Measurements from ENCODE around the gene CLDND1.

The CLDND1 gene

GRCh38 chr3:98552232-98553020 is 29.7 kb upstream of the CLDND1 start:
- no peak for DNase-seq (ENCODE audit: low read depth, low spot score)
- H3K27ac ChIP-seq: no peak overlapping the region

DNA sequence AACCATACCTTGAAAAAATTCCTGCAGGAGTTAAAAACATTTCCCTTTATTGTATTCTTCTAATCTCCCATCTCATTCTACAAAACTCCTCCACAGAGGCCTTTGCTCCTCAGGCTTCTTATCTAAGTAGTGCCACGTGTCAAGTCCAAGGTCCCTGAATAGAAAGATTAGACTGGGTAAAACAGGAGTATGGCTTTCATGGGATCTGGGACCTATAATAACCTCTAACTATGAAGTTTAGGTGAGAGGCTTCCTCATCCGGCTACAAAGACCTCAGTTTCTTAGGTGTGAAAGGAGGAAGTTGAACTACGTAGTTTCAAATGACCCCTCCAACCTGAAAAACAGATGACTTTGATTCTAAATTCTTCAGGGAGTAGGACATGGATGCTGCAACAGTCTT is 29.1 kb upstream of the CLDND1 start:
- DNase-seq (ENCODE audit: low read depth, low spot score): no peak
- no peak overlapping the region for H3K27ac ChIP-seq

- H3K27ac ChIP-seq: no peak overlapping the region
- DNase-seq (ENCODE audit: low read depth, low spot score): no peak
Observed at GRCh38 chr3:98551236-98551635, 28.5 kb upstream of the CLDND1 start.

- no peak for DNase-seq (ENCODE audit: low read depth, low spot score)
- no peak overlapping the region for H3K27ac ChIP-seq
Observed at GRCh38 chr3:98550833-98551232, 28.1 kb upstream of the CLDND1 start.

DNA sequence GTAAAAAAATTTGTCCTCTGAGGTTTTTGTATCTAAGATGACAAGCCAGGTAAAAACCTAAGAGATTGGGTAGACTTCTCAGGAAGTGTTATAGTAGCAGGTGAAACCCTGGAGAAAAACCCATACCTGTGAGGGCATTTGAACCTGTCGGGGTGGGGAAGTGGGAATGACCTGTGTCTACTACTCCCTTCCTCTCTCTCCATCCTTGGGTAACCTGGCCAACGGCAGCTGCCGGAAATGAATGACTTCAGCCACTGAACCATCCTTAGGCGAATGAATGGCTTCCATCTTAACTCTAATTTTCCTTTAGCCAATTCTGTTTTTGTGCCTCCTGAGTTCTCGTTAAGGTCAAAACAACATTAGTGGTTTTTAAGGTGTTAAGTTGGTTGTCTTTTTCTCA is 25.8 kb upstream of the CLDND1 start:
- no peak for DNase-seq (ENCODE audit: low read depth, low spot score)
- no peak overlapping the region for H3K27ac ChIP-seq

DNA sequence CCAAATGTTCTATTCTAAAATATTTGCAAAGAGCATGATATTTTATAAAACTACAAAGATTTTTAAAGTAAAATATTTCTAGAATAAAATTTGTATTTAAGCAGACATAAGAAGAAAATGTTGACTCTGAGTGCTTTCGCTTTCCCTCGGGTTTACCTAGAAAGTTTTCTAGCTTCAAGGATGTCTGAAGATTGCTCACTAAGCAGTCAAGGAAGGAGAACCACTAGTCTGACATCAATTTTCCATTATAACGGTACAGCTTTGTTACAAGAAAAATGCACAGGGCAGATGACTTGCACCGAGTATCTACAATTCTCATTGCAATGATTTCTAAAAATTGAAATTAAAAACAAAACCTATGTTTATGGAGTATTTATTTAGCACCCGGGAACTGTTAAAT is 23.2 kb upstream of the CLDND1 start:
- H3K27ac ChIP-seq: no peak overlapping the region
- DNase-seq (ENCODE audit: low read depth, low spot score): no peak

- DNase-seq (ENCODE audit: low read depth, low spot score): no peak
Observed at GRCh38 chr3:98542623-98543022, 19.9 kb upstream of the CLDND1 start.

GRCh38 chr3:98541695-98542094 is 19.0 kb upstream of the CLDND1 start:
- no peak overlapping the region for H3K27ac ChIP-seq
- no peak for DNase-seq (ENCODE audit: low read depth, low spot score)

More at GRCh38 chr3:98542623-98543022, 19.9 kb upstream of the CLDND1 start:
- H3K27ac ChIP-seq: no peak overlapping the region

GRCh38 chr3:98540346-98540745 is 17.6 kb upstream of the CLDND1 start:
- DNase-seq (ENCODE audit: low read depth, low spot score): no peak
- no peak overlapping the region for H3K27ac ChIP-seq

DNA sequence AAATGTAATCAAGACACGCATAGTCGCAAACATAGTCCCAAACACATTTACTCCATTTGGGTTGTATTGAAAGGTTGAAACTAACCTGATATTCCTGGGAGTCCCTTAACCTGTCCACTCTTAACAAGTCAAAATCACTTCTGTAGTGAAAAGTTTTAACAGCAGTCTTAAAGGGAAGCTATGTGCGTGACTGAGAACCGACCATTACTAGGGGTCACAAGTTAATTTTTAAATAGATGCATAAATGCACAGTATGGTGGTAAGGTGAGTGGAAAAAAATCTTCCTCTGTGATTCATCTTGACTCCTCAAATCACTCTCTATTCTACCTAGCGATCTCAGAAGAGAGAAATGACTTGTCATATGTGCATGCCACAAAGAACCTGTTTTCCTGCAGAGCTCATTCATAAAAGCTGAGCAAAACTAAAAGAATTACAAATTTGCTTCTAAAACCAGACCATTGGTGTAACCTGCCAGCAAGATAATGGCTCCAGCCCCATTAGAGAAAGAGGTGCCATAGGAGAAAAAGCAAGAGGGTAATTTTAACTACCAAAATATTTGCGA is 13.8 kb upstream of the CLDND1 start:
- DNase-seq (ENCODE audit: low read depth, low spot score): no peak

GRCh38 chr3:98534734-98535133 is 12.0 kb upstream of the CLDND1 start:
- no peak for DNase-seq (ENCODE audit: low read depth, low spot score)
- no peak overlapping the region for H3K27ac ChIP-seq

More for the DNA sequence above, 13.8 kb upstream of the CLDND1 start:
- no peak overlapping the region for H3K27ac ChIP-seq

- H3K27ac ChIP-seq: no peak overlapping the region
- no peak for DNase-seq (ENCODE audit: low read depth, low spot score)
Observed at GRCh38 chr3:98534168-98534567, 11.5 kb upstream of the CLDND1 start.

GRCh38 chr3:98532709-98533571 is 10.2 kb upstream of the CLDND1 start:
- no peak for DNase-seq (ENCODE audit: low read depth, low spot score)
- H3K27ac ChIP-seq: no peak overlapping the region

GRCh38 chr3:98532275-98532637 is 9.6 kb upstream of the CLDND1 start:
- no peak for DNase-seq (ENCODE audit: low read depth, low spot score)
- H3K27ac ChIP-seq: no peak overlapping the region

GRCh38 chr3:98531622-98532274 is 9.0 kb upstream of the CLDND1 start, which contains the start of gene GPR15:
Gene GPR15, plus strand, starts transcription at chr3:98531978. Its CDS starts 56 bp downstream, at chr3:98532034.
- no peak within 1 kb of the TSS for H3K27ac ChIP-seq
- no peak for DNase-seq (ENCODE audit: low read depth, low spot score)

DNA sequence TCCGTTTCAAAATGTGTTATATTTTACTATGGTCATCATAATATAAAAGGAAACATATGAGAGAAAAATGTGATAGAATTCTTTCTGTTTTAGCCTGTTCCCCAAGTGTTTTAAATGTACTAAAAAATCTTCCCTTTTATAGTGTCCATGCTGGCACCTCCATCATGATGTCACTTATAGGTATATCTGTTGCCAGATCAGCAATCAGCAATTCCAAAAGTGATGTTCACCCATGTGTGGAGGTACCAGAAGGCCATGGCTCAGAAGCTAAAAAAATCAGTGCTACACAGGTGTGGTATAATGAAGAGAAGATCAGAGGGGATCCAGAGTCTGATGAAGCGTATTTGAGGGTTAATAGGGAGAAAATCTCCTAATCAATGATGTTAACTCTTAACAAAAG is 8.0 kb upstream of the CLDND1 start:
- no peak overlapping the region for H3K27ac ChIP-seq
- no peak for DNase-seq (ENCODE audit: low read depth, low spot score)

DNA sequence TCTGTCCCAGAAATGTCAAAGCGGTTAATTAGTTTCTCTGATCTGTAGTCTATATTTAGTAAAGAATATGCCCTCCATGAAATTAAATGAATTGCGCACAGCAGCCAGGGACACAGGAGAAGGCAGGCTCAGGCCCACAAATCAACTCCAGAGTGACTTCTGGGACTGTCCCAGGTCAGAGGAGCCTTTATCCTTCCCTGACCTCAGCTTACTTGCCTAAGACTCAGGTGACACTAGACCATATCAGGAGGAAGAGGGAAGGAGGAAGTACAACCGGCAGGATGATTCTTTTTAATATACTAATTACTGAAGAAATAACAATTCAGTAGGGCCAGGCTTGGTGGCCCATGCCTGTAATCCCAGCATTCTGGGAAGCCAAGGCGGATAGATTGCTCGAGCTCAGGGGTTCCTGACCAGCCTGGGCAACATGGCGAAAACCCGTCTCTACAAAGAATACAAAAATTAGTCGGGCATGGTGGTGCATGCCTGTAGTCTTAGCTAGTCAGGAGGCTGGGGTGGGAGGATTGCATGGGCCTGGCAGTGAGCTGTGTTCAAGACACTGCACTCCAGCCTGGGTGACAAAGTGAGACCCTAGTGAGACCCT is 7.3 kb upstream of the CLDND1 start:
- no peak for DNase-seq (ENCODE audit: low read depth, low spot score)
- H3K27ac ChIP-seq: no peak overlapping the region

- no peak overlapping the region for H3K27ac ChIP-seq
- no peak for DNase-seq (ENCODE audit: low read depth, low spot score)
Observed at GRCh38 chr3:98528474-98529346, 6.0 kb upstream of the CLDND1 start.

DNA sequence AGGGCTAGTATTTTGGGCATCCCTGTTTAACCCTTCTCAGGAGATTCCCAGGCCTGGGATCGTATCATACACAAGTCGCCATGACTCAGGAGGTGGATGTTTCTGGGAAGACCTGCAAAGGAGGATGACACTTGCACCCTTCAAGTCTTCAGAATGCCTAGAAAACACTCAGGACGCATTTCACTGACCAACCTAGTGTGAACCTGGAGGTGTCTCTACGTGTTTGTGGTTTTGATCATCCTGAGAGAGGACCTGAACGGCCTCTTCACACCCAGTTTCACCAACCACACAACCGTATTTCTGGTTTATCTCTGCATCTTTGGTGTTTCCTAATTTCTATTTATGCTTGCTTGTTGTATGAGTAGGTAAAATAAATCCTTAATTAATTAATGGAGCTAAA is 2.8 kb upstream of the CLDND1 start:
- H3K27ac ChIP-seq: no peak overlapping the region
- DNase-seq (ENCODE audit: low read depth, low spot score): no peak
